Erythroblast (primary cell): ENCODE data around the gene SPATA31D4.

Experiments used
- GATA1 ChIP-seq: IDR thresholded peaks from 2 replicates; pipeline ENCODE4 v1.6.1; 2011; ENCODE audit warnings: low read depth, mild to moderate bottlenecking, control low read depth, low read length, moderate library complexity
- POLR2A ChIP-seq: IDR thresholded peaks from 2 replicates; pipeline ENCODE4 v1.6.1; 2011; ENCODE audit warnings: mild to moderate bottlenecking, low read length

- TF ChIP-seq POLR2A (no peak), GATA1 (no peak)
Measured at GRCh38 chr9:81981883-81982282, 53.7 kb downstream of the SPATA31D4 start.
